MM.1S (cell line): Measurements from ENCODE around the gene HDAC9.
"Not testable (repeated sequence)": the region's sequence is repeated elsewhere in the genome, so short reads cannot be mapped to it uniquely, and the experiment has no call there.

Source experiments
- DNase-seq: peaks from one replicate; pipeline ENCODE4 v3.0.0-alpha.2; 2015
- H2AFZ ChIP-seq: fragments of 300-600 bp; sonication (generic); 2 replicates; pipeline ENCODE4 v1.6.0; 2016; ENCODE audit warnings: antibody characterized with exemption, low read length
- H3F3A ChIP-seq: fragments of 300-600 bp; sonication (generic); 2 replicates; pipeline ENCODE4 v1.6.1; 2016; ENCODE audit warnings: mild to moderate bottlenecking, antibody characterized with exemption, low read length, moderate library complexity, mixed read lengths; ENCODE audit not compliant: insufficient read depth
- H3K27ac ChIP-seq: fragments of 300-600 bp; sonication (generic); 2 replicates; pipeline ENCODE4 v1.5.1; 2016; ENCODE audit warnings: mild to moderate bottlenecking, low read length
- H3K27me3 ChIP-seq: fragments of 300-600 bp; sonication (generic); replicated peaks from 2 replicates; pipeline ENCODE4 v1.6.0; 2016; ENCODE audit warnings: low read length; ENCODE audit not compliant: insufficient read depth
- H3K36me3 ChIP-seq: fragments of 300-600 bp; sonication (generic); replicated peaks from 2 replicates; pipeline ENCODE4 v1.6.1; 2016; ENCODE audit warnings: mild to moderate bottlenecking, low read length, mixed read lengths; ENCODE audit not compliant: insufficient read depth
- H3K4me1 ChIP-seq: fragments of 300-600 bp; sonication (generic); 2 replicates; pipeline ENCODE4 v1.6.1; 2016; ENCODE audit warnings: low read length, mixed read lengths
- H3K4me2 ChIP-seq: fragments of 300-600 bp; sonication (generic); 2 replicates; pipeline ENCODE4 v1.6.0; 2016; ENCODE audit warnings: low read depth, low read length
- H3K4me3 ChIP-seq: fragments of 300-600 bp; sonication (generic); 2 replicates; pipeline ENCODE4 v1.5.1; 2016; ENCODE audit warnings: low read length, mixed read lengths
- H3K79me2 ChIP-seq: fragments of 300-600 bp; sonication (generic); 2 replicates; pipeline ENCODE4 v1.6.1; 2016; ENCODE audit warnings: mixed run types, low read length, mixed read lengths
- H3K9ac ChIP-seq: fragments of 300-600 bp; sonication (generic); 2 replicates; pipeline ENCODE4 v1.6.1; 2016; ENCODE audit warnings: low read length, mixed read lengths
- H3K9me2 ChIP-seq: fragments of 300-600 bp; sonication (generic); replicated peaks from 2 replicates; pipeline ENCODE4 v1.6.1; 2016; ENCODE audit warnings: mild to moderate bottlenecking, low read length, mixed read lengths; ENCODE audit not compliant: insufficient read depth
- H3K9me3 ChIP-seq: fragments of 300-600 bp; sonication (generic); replicated peaks from 2 replicates; pipeline ENCODE4 v1.6.1; 2016; ENCODE audit warnings: mild to moderate bottlenecking, low read length, mixed read lengths; ENCODE audit not compliant: insufficient read depth
- H4K20me1 ChIP-seq: fragments of 300-600 bp; sonication (generic); 2 replicates; pipeline ENCODE4 v1.6.1; 2016; ENCODE audit warnings: mild to moderate bottlenecking, low read length, moderate library complexity, mixed read lengths; ENCODE audit not compliant: insufficient read depth
- EZH2 ChIP-seq: fragments of 300-600 bp; sonication (generic); optimal IDR thresholded peaks from 2 replicates; pipeline ENCODE3; 2017; ENCODE audit warnings: low read depth, mild to moderate bottlenecking, antibody characterized with exemption, low read length, mixed read lengths
- EZH2phosphoT487 ChIP-seq: fragments of 300-600 bp; sonication (generic); IDR thresholded peaks from 2 replicates; pipeline ENCODE4 v1.6.1; 2018; ENCODE audit warnings: antibody characterized with exemption, low read length
- TF ChIP-seq, protein P1 (sequence below): fragments of 300-600 bp; sonication (generic); IDR thresholded peaks from 2 replicates; pipeline ENCODE4 v1.5.1; 2016; ENCODE audit warnings: antibody characterized with exemption, low read length, mixed read lengths

HDAC9 gene

DNA sequence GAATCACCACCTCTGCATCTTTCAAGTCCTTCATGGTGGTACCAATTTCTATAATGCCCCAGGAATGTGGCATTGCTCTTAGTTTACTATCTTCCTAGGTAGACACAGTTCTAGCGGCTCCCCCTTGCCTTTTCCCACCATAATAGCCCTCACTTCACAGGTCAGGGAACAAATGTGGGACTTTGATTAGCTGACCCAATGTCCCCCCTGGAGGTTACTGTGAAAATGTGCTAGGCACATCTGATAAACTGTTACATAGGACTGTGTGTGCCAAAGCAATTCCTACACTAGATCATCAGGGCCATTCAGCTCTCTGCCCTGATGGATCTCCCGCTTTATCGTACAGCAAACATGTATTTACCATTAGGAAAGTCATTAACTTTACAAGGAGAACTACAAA, 527.9 kb downstream of the HDAC9 start:
- Histone ChIP-seq H3K79me2 (no peaks in the 10 kb centered on the region), H2AFZ (no peak overlapping the region), H3K4me2 (no peak overlapping the region), H3K9me3 (no peaks in the 10 kb centered on the region), H3K27me3 (no peaks in the 10 kb centered on the region), H3K9me2 (no peaks in the 10 kb centered on the region), H3K36me3 (no peaks in the 10 kb centered on the region), H3K4me1 (no peaks in the 10 kb centered on the region), H4K20me1 (no peaks in the 10 kb centered on the region), H3K9ac (no peak overlapping the region), H3F3A (no peaks in the 10 kb centered on the region), H3K4me3 (no peak overlapping the region), H3K27ac (no peak overlapping the region)
- TF ChIP-seq EZH2phosphoT487 (no peak), EZH2 (no peak)
- TF ChIP-seq, protein P1, sequence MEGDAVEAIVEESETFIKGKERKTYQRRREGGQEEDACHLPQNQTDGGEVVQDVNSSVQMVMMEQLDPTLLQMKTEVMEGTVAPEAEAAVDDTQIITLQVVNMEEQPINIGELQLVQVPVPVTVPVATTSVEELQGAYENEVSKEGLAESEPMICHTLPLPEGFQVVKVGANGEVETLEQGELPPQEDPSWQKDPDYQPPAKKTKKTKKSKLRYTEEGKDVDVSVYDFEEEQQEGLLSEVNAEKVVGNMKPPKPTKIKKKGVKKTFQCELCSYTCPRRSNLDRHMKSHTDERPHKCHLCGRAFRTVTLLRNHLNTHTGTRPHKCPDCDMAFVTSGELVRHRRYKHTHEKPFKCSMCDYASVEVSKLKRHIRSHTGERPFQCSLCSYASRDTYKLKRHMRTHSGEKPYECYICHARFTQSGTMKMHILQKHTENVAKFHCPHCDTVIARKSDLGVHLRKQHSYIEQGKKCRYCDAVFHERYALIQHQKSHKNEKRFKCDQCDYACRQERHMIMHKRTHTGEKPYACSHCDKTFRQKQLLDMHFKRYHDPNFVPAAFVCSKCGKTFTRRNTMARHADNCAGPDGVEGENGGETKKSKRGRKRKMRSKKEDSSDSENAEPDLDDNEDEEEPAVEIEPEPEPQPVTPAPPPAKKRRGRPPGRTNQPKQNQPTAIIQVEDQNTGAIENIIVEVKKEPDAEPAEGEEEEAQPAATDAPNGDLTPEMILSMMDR = no peak
- DNase-seq = no peak

DNA sequence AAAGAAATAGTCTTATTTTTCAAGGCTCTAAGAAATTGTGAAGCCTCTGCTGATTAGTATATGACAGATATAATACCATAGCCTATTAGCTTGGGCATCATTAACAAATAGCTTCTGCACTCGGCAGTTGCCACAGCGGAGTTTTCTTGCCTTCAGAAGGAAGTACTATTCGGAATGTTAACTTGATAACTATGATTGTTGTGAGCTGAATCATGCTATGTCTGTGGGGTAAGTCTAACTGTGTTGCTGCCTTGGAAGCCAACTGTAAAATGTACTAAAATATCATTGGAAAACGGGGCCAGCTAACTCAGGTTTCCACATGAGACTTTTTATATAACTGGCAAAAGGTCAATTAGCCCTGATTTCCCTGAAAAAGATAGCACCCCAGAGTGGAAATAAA, 528.7 kb downstream of the HDAC9 start:
- Histone ChIP-seq H4K20me1 (no peaks in the 10 kb centered on the region), H3K9me3 (no peaks in the 10 kb centered on the region), H3K4me3 (no peak overlapping the region), H3K4me1 (no peaks in the 10 kb centered on the region), H3K9ac (no peak overlapping the region), H2AFZ (no peak overlapping the region), H3K27me3 (no peaks in the 10 kb centered on the region), H3K36me3 (no peaks in the 10 kb centered on the region), H3K79me2 (no peaks in the 10 kb centered on the region), H3K4me2 (no peak overlapping the region), H3K27ac (no peak overlapping the region), H3F3A (no peaks in the 10 kb centered on the region), H3K9me2 (no peaks in the 10 kb centered on the region)
- TF ChIP-seq, protein P1 = no peak
- TF ChIP-seq EZH2phosphoT487 = no peak
- no peak for TF ChIP-seq EZH2
- no peak for DNase-seq

DNA sequence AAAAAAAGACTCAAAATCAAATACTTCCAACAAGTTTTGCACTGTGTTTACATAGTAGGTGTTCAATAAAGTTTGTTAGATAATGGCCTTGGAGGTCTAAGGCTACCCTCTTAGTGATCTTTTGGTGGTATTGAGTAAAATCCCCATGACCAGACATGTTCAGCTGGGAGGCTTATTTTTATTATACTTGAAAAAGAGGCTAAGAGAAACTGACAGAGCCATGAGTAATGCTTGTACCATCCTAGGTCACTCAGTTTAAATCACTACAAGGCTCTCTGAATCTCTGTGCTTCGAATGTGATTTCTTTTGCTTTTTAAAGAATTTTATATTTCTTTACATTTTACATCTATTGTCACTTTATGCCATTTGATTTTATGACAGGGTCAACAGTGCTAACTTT, 531.3 kb downstream of the HDAC9 start:
- no peaks in the 10 kb centered on the region for H3F3A ChIP-seq
- no peak for TF ChIP-seq EZH2
- TF ChIP-seq, protein P1 = no peak
- TF ChIP-seq EZH2phosphoT487 = no peak
- no peaks in the 10 kb centered on the region for H3K27me3 ChIP-seq
- H3K79me2 ChIP-seq = no peaks in the 10 kb centered on the region
- H3K9me3 ChIP-seq = no peaks in the 10 kb centered on the region
- no peaks in the 10 kb centered on the region for H3K9me2 ChIP-seq
- no peaks in the 10 kb centered on the region for H3K36me3 ChIP-seq
- H4K20me1 ChIP-seq = no peaks in the 10 kb centered on the region
- H3K4me2 ChIP-seq = no peak overlapping the region
- no peaks in the 10 kb centered on the region for H3K4me1 ChIP-seq
- H2AFZ ChIP-seq = no peak overlapping the region
- no peak for DNase-seq
- H3K4me3 ChIP-seq = no peak overlapping the region
- no peak overlapping the region for H3K9ac ChIP-seq
- no peak overlapping the region for H3K27ac ChIP-seq

DNA sequence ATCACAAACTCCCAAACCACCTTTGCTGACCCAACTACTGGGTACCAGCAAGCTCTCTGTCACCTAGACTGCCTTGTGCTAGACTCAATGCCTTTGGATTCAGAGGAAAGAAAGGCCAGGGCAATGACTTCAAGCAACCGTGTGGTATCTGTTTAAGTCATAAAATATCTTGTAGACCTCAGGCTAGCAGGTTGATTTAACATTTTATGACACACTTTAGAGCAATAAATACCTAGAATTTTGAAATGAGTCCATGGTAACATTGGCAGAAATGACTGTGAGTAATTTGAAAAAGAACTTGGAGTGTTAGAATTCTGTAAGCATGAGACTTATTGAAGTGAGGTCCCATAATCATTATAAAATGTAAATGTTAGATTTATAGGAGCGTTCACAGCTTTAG, 534.7 kb downstream of the HDAC9 start:
- Histone ChIP-seq H3K4me1 (no peaks in the 10 kb centered on the region), H3K27ac (no peak overlapping the region), H3K79me2 (no peaks in the 10 kb centered on the region), H3K27me3 (no peaks in the 10 kb centered on the region), H3K9ac (no peak overlapping the region), H4K20me1 (no peaks in the 10 kb centered on the region), H3K4me3 (no peak overlapping the region), H3F3A (no peaks in the 10 kb centered on the region), H3K9me2 (no peaks in the 10 kb centered on the region), H2AFZ (no peak overlapping the region), H3K9me3 (no peaks in the 10 kb centered on the region), H3K36me3 (no peaks in the 10 kb centered on the region), H3K4me2 (no peak overlapping the region)
- no peak for DNase-seq
- no peak for TF ChIP-seq EZH2
- TF ChIP-seq, protein P1 = no peak
- no peak for TF ChIP-seq EZH2phosphoT487

DNA sequence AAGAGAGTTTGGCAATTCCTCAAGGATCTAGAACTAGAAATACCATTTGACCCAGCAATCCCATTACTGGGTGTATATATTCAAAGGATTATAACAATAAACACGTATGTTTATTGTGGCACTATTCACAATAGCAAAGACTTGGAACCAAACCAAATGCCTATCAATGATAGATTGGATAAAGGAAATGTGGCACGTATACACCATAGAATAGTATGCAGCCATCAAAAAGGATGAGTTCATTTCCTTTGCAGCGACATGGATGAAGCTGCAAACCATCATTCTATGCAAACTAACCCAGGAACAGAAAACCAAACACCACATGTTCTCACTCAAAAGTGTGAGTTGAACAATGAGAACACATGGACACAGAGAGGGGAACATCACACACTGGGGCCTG, 537.4 kb downstream of the HDAC9 start:
- not testable (repeated sequence) for H3K9me3 ChIP-seq, H3F3A ChIP-seq, H3K27me3 ChIP-seq, H4K20me1 ChIP-seq, H2AFZ ChIP-seq, H3K4me2 ChIP-seq, H3K79me2 ChIP-seq, H3K27ac ChIP-seq, H3K36me3 ChIP-seq, DNase-seq, H3K9ac ChIP-seq, H3K9me2 ChIP-seq, H3K4me1 ChIP-seq, H3K4me3 ChIP-seq
